Gastrocnemius medialis (tissue), 4 donors: ENCODE results near the gene ITGB3. TPM values are rescaled to one million over a fixed set of nuclear protein-coding genes. Genes with fewer than 3 reads are reported as not detected.

ENCODE experiments used
- ATAC-seq, 2 donors: fragments of 150-250 bp; one replicate each; pipeline ENCODE4 v1.9.1; 2016
- DNase-seq, 2 donors: peaks; one replicate each; pipeline ENCODE4 v3.0.0-alpha.2; 2019
- H3K27ac ChIP-seq, 4 donors: fragments of 200-600 bp; sonication (generic); 1 replicate in 1 of 4; 2 replicates in 3 of 4; pipeline ENCODE4 v1.5.1; 2016 to 2018; ENCODE audit warnings: mild to moderate bottlenecking in 2 of 4, moderate library complexity in 1 of 4
- H3K27me3 ChIP-seq, 3 donors: fragments of 200-600 bp; sonication (generic) in 2 of 3; 1 replicate in 1 of 3; 2 replicates in 2 of 3; pipeline versions ENCODE4 v1.5.1 to v1.6.0; 2016 to 2019; ENCODE audit warnings: mild to moderate bottlenecking in 1 of 3, moderate library complexity in 1 of 3
- H3K36me3 ChIP-seq, 2 donors: fragments of 200-600 bp; sonication (generic) in 1 of 2; one replicate each; pipeline ENCODE4 v1.5.1; 2017 to 2018
- H3K4me1 ChIP-seq, 2 donors: fragments of 200-600 bp; sonication (generic) in 1 of 2; one replicate each; pipeline ENCODE4 v1.5.1; 2016 to 2017; ENCODE audit warnings: mild to moderate bottlenecking in 2 of 2
- H3K4me3 ChIP-seq, 4 donors: fragments of 200-600 bp; sonication (generic) in 3 of 4; 1 replicate in 1 of 4; 2 replicates in 3 of 4; pipeline ENCODE4 v1.5.1; 2016 to 2019; ENCODE audit warnings: mild to moderate bottlenecking in 2 of 4
- H3K9me3 ChIP-seq, 3 donors: fragments of 200-600 bp; sonication (generic) in 2 of 3; 1 replicate in 1 of 3; 2 replicates in 2 of 3; pipeline ENCODE4 v1.5.1; 2016 to 2019
- CTCF ChIP-seq, 5 experiments: fragments of 450-650 bp in 3 of 5; fragments of 200-600 bp in 2 of 5; sonication (generic) in 2 of 5; IDR thresholded peaks in 4 of 5; conservative IDR thresholded peaks in 1 of 5; 1 replicate in 4 of 5; 2 replicates in 1 of 5; pipeline ENCODE4 v1.5.1; 2016 to 2019; ENCODE audit warnings: antibody characterized with exemption in 5 of 5, mild to moderate bottlenecking in 3 of 5, moderate library complexity in 3 of 5
- POLR2A ChIP-seq, 2 donors: fragments of 450-650 bp; IDR thresholded peaks; one replicate each; pipeline ENCODE4 v1.6.1; 2017; ENCODE audit warnings: antibody characterized with exemption in 2 of 2, mild to moderate bottlenecking in 2 of 2, moderate library complexity in 2 of 2
- in situ Hi-C, 4 donors: fragments of 200-750 bp; cut with MboI; loops; one replicate each; pipeline versions ENCODE4 v1.15.0 to v1.8.0; 2017; ENCODE audit warnings: low sequenced_read_pairs in 4 of 4
- intact Hi-C: fragments of 100-400 bp; cut with DNase I; formaldehyde crosslinking; loops from one replicate; pipeline ENCODE4 v1.15.1; 2023; ENCODE audit warnings: low total_unique reads
- total RNA-seq, 4 donors: library from RNA; depleted of rRNA; stranded (reverse); fragments of >200 nt; gene quantifications; one replicate each; pipeline versions ENCODE4 v1.1.0 to v1.2.3, GENCODE V29; 2016

Gene ITGB3
- total RNA-seq, 4 donors from 2014 or later, result 0.92 to 6.2 (median 1.9) TPM; not detected in 1

GRCh38 chr17:47299239-47299910 is 45.7 kb downstream of the ITGB3 start:
- no peaks in the 10 kb centered on the region for H3K9me3 ChIP-seq
- ATAC-seq (no peak), DNase-seq (no peak)
- no peak overlapping the region for H3K4me3 ChIP-seq
- no peaks in the 10 kb centered on the region for H3K4me1 ChIP-seq
- in situ Hi-C loops (no loop called here), intact Hi-C loops (no loop called here)
- H3K27me3 ChIP-seq, result no peaks in the 10 kb centered on the region
- H3K27ac ChIP-seq, result no peak overlapping the region
- H3K36me3 ChIP-seq, result no peaks in the 10 kb centered on the region
- TF ChIP-seq CTCF (IDR thresholded peaks at IDR 0.05 in 4 of 5, conservative IDR thresholded peaks at IDR 0.05 in 1 of 5) (no peak), POLR2A (IDR thresholded peaks at IDR 0.05) (no peak)

GRCh38 chr17:47300718-47301117 is 47.1 kb downstream of the ITGB3 start:
- Histone ChIP-seq H3K4me3 (no peak overlapping the region), H3K27ac (no peak overlapping the region), H3K9me3 (no peaks in the 10 kb centered on the region), H3K4me1 (no peaks in the 10 kb centered on the region), H3K27me3 (no peaks in the 10 kb centered on the region), H3K36me3 (no peaks in the 10 kb centered on the region)
- TF ChIP-seq POLR2A (IDR thresholded peaks at IDR 0.05), result no peak
- no peak for TF ChIP-seq CTCF (IDR thresholded peaks at IDR 0.05 in 4 of 5, conservative IDR thresholded peaks at IDR 0.05 in 1 of 5)
- DNase-seq (no peak), ATAC-seq (no peak)
- intact Hi-C loops (no loop called here), in situ Hi-C loops (no loop called here)

- Histone ChIP-seq H3K4me1 (no peaks in the 10 kb centered on the region), H3K9me3 (no peaks in the 10 kb centered on the region), H3K27ac (no peak overlapping the region), H3K4me3 (no peak overlapping the region), H3K36me3 (no peaks in the 10 kb centered on the region), H3K27me3 (no peaks in the 10 kb centered on the region)
- in situ Hi-C loops (no loop called here), intact Hi-C loops (no loop called here)
- TF ChIP-seq CTCF (IDR thresholded peaks at IDR 0.05 in 4 of 5, conservative IDR thresholded peaks at IDR 0.05 in 1 of 5) (no peak), POLR2A (IDR thresholded peaks at IDR 0.05) (no peak)
- no peak for DNase-seq
- ATAC-seq, result no peak
Measured at GRCh38 chr17:47301161-47301560, 47.5 kb downstream of the ITGB3 start.

- H3K4me3 ChIP-seq, result no peak overlapping the region
- H3K27me3 ChIP-seq, result no peaks in the 10 kb centered on the region
- intact Hi-C loops (no loop called here), in situ Hi-C loops (no loop called here)
- no peak overlapping the region for H3K27ac ChIP-seq
- TF ChIP-seq POLR2A (IDR thresholded peaks at IDR 0.05), result no peak
- no peak for TF ChIP-seq CTCF (IDR thresholded peaks at IDR 0.05 in 4 of 5, conservative IDR thresholded peaks at IDR 0.05 in 1 of 5)
- DNase-seq, result no peak
- no peaks in the 10 kb centered on the region for H3K4me1 ChIP-seq
- H3K36me3 ChIP-seq, result no peaks in the 10 kb centered on the region
- no peaks in the 10 kb centered on the region for H3K9me3 ChIP-seq
- no peak for ATAC-seq
Measured at GRCh38 chr17:47301831-47302230, 48.2 kb downstream of the ITGB3 start.

GRCh38 chr17:47304186-47304585 is 50.6 kb downstream of the ITGB3 start:
- TF ChIP-seq POLR2A (IDR thresholded peaks at IDR 0.05), result no peak
- no peak for TF ChIP-seq CTCF (IDR thresholded peaks at IDR 0.05 in 4 of 5, conservative IDR thresholded peaks at IDR 0.05 in 1 of 5)
- ATAC-seq, result no peak

More at GRCh38 chr17:47304186-47304585, 50.6 kb downstream of the ITGB3 start:
- H3K36me3 ChIP-seq, result no peaks in the 10 kb centered on the region
- no peak overlapping the region for H3K27ac ChIP-seq
- DNase-seq, result no peak
- in situ Hi-C loops, result no loop called here
- H3K9me3 ChIP-seq, result no peaks in the 10 kb centered on the region
- no peaks in the 10 kb centered on the region for H3K27me3 ChIP-seq
- no peaks in the 10 kb centered on the region for H3K4me1 ChIP-seq
- intact Hi-C loops, result no loop called here
- no peak overlapping the region for H3K4me3 ChIP-seq
